LHCN-M2 (cell line): ENCODE data around the gene PYGB. TPM values are rescaled to one million over a fixed set of nuclear protein-coding genes. Genes with fewer than 3 reads are reported as not detected.

ENCODE experiments used
- DNase-seq: peaks from one replicate; pipeline ENCODE4 v3.0.0-alpha.2; 2012; ENCODE audit warnings: low read depth
- polyA plus RNA-seq: library from polyadenylated mRNA; unstranded; fragments of >200 nt; gene quantifications from one replicate; pipeline ENCODE4 v1.2.1, GENCODE V29; 2012; ENCODE audit warnings: missing spikeins
- total RNA-seq: library from RNA; depleted of rRNA; stranded (reverse); fragments of >200 nt; gene quantifications from 2 replicates; pipeline ENCODE4 v1.2.3, GENCODE V29; 2014; rRNA removed

PYGB gene
- total RNA-seq: 149 and 161 TPM in 2 replicates
- polyA plus RNA-seq: 77.3 TPM

GRCh38 chr20:25247956-25248785, at the start of gene PYGB:
Gene PYGB (plus strand): TSS chr20:25248085. CDS start chr20:25248179, 94 bp downstream.
- peak; percentile 84 for DNase-seq

DNA sequence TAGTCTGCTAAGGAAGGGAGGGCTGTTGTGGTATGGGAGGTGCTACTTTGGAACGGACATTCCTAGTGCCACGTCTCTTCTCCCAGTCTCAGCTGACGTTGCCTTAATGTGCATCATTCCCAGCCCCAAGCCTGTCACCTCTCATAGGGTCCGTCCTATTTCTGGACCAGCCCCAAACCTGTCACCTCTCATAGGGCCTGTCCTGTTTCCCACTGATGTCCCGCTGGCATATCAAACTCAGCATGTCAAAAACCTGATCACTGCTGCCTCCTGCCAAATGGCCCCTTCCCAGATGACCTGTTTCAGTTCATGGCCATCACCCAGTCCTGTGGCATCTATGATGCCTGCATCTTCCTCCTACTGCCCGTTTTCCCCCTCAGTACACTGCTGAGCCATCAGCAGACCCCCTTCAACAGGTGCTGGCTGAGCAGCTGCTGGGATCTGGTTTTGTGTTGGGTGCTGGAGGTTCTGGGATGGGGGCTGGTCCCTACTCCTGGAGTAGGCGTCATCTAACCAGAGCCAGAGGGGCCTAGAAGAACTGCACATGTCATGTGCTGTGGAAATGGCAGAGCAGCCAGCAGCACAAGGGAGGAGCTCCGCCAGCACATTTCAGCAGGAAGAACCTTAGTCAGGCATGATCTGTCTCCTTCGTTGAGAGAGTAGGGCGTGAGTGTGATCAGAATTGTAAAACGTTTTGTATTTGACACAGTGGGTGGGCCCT, 49.1 kb upstream of the PYGB start:
- no peak for DNase-seq

DNA sequence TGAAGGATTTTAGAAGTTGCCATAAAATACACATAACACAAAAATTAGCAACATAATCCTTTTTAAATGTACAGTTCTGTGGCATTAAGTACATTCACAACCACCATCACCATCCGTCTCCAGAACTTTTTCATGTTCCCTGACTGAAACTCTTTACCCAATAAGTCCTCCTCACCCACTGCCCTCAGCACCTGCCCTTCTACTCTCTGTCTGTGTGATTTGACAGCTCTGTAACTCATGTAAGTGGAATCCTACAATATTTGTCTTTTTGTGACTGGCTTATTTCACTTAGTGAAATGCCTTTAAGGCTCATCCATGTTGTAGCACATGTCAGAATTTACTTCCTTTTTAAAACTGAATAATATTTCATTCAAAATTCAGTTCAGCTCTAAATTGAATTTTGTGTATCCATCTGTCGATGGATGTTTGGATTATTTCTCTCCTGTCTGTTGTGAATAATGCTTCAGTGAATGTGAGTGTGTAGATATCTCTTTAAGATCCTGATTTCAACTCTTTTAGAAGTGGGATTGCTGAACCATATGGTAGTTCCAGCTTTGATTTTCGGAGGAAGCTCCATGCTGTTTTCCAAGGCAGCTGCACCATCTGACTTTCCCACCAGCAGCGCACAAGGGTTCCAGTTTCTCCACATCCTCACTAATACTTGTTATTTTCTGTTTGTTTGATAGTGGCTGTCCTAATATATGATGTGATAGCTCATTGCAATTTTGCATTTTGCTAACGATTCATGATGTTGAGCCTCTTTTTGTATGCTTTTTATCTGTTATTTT, 48.2 kb upstream of the PYGB start:
- DNase-seq: peak; percentile 23

DNA sequence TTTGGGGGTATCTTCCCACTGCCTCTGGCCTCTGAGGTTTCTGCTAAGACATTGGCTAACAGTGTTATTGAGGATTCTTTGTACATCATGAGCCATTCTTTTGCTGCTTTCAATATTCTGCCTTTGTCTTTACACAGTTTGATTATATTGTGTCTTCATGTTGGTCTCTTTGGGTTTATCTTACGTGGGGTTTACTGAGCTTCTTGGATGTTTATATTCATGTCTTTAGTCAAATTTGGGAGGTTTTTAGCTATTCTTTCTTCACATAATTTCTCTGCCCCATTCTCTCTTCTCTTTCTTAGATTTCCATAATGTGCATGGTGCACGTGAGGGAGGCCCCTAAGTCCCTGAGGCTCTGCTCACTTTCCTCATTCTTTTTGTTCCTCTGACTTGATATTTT, 44.8 kb upstream of the PYGB start:
- no peak for DNase-seq

DNA sequence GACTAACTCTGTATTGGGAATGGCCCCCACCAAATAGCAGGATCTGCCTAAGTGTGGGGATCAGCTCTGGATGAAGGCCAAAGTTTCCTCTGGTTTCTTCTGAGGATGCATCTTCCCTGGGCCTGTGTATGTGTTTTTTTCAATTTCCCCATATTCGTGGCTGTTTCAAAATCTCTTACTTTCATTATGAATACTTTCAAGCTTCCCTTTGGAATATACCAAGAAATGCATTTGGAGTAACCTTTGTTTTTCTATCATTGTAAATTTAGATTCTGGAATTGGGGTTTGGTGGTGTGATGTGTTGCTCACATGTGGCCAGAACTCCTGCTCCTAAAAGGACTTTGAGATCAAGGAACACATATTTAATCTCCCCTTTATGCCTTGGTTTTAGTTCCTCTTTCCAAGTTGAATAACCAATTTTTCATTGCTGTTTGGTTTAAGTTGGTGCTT, 44.0 kb upstream of the PYGB start:
- no peak for DNase-seq

- DNase-seq: no peak
Measured at GRCh38 chr20:25204550-25205276, 43.2 kb upstream of the PYGB start.

- DNase-seq: no peak
Measured at GRCh38 chr20:25205277-25206062, 42.4 kb upstream of the PYGB start.

GRCh38 chr20:25206063-25206403, 41.9 kb upstream of the PYGB start:
- no peak for DNase-seq

GRCh38 chr20:25206548-25206947, 41.3 kb upstream of the PYGB start:
- no peak for DNase-seq

DNA sequence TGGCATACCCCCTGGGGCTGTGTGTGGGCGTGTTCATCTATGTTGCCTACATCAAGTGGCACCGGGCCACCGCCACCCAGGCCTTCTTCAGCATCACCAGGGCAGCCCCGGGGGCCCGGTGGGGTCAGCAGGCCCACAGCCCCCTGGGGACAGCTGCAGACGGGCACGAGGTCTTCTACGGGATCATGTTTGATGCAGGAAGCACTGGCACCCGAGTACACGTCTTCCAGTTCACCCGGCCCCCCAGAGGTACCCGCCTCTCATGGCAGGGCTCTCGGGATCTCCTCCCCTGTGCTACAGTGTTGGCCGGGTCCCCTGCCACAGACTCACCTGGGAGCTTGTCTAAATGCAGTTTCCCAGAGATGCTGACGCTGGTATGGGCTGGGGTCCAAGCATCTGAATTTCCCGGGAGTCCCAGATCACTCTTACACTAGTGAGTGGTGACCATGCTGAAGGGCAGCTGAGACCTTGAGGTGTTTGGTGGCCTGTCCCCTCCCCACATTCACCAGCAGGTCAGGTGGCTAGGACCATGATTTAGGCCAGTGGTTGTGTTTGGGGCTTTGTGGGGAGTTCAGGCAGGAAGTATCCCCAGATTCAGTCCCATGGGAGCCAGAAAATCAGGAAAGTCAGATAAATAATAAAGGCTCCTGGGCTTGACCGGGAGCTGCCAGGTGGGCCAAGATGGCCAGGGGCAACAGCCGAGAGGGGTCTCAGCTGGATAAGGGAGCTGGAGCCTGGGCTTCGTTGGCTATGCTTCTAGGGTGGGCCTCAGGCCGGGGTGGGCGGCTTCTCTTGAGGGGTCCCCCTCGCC, 40.5 kb upstream of the PYGB start:
- DNase-seq: no peak

DNA sequence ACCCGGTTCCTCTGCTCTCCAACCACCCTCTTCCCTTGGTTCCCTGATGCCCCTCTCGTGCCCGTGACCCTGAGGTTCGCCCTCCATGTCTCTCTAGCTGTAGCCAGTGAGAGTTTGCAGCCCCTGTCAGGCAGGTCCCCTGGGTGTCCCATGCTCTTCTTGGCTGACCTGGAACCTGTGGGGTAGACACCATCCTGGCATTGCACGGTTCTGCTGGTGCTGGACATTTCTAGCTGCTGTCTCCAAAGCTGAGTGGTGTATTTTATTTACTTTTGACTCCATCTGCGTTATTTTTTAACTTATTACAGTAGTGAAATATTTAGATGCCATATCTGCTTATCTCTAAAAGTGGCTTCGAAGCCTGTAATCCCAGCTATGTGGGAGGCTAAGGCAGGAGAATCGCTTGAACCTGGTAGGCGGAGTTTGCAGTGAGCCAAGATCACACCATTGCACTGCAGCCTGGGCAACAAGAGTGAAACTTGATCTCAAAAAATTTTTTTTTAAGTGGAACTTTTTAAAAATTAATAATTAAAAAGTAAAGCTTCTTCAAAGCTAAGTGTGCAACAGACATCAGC, 39.8 kb upstream of the PYGB start:
- no peak for DNase-seq

GRCh38 chr20:25209400-25209799, 38.5 kb upstream of the PYGB start:
- no peak for DNase-seq

DNA sequence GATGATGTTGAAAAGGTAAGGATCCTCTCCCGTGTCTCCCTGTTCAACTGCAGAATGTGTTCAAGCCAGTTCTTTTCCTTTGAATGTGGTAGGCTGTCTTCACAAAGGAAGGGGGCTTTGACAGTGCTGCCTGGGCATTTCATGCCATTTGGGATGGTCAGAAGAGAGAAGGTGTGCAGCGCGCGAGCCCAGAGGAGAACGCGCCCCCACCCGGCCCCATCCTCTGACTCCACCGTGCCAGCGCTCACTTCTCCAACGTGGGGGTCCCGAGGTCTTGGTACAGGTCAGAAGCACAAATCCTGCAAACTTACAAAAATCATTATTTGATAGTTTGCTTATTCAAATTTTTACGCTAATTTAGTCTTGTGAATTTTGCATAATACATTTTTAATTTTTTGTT, 38.0 kb upstream of the PYGB start:
- no peak for DNase-seq

DNA sequence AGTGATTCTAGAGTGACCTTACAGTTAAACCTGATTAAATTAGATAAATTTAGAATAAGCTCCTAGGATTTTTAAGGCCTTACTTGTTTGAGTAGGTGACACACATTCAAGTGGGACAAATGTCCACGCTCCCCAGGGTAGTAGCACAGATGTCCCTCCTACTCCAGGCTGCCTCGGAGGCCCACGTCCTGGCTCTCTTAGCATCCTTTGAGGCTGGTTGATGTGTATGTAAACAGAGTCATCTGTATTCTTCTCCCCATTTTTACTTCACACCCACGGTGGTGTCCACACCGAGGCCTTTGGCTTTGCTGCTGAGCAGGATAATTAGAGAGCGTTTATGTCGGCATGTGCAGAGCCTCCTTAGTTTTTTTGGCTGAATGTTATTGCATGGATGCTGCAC, 36.6 kb upstream of the PYGB start:
- DNase-seq: no peak

DNA sequence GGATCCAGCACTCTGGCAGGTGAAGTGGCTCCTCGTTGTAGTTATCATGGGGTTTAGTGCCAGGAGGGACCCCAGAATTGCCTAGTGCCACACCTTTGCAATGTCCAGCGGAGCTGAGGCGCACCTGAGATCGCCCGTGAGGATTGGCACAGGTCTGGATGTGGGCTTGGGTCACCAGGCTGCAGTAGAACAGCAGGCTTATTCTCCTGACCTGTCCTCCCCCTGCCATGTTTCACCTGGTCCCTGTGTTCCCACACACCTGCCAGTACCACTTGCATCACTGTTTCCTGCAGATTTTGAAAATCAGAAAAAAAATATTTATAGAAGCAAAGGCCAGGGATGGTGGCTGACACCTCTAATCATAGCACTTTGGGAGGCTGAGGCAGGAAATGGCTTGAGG, 35.6 kb upstream of the PYGB start:
- no peak for DNase-seq

DNA sequence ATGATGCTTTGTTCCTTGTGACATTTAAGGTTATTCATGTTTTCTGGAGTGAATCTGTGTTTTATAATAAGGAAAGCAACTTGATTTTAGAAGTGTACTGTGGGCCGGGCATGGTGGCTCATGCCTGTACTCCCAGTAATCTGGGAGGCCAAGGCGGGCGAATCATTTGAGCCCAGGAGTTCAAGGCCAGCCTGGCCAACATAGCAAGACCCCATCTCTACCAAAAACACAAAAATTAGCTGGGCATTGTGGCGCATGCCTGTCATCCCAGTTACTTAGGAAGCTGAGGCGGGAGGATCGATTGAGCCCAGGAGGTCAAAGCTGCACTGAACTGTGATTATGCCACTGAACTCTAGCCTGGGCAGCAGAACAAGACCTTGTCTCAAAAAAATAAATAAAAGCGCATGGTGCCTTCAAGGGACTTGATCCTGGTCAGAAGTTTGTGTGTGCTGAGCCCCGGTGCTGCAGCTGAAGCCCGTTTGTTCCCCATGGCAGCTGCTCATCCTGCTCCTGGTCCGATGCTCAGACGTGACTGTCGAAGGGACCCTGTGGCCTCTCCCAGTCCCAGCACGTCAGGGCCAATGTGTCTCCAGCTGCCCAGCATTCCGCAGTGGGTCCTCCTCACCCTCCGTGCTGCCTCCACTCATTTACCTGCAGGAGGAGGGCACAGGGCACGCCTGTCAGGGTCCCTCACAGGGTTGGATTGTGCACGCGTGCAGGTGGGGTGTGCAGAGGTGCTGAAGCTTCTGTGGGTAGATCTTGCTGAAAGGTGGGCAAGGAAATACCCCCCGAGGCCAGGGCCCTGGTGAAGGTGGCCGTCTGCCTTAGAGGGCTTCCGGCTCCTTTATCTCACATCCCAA, 34.1 kb upstream of the PYGB start:
- no peak for DNase-seq

GRCh38 chr20:25214426-25214790, 33.5 kb upstream of the PYGB start:
- DNase-seq: no peak

DNA sequence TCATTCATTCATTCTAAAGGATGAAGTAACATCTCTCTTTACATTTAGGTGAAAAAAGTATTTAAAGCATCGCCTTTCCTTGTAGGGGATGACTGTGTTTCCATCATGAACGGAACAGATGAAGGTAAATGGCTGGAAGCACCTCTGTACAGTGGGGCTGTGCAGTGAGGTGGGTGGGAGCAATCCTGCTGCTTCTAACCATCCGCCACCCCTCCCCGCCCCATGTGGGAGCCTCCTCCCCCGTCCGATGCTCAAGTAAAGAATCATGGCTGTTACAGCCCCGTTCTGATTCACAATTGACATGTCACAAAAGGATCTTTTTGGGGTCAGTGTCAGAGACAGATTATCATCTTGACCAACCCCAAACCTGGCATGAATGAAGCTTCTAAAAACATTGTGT, 33.1 kb upstream of the PYGB start:
- no peak for DNase-seq

DNA sequence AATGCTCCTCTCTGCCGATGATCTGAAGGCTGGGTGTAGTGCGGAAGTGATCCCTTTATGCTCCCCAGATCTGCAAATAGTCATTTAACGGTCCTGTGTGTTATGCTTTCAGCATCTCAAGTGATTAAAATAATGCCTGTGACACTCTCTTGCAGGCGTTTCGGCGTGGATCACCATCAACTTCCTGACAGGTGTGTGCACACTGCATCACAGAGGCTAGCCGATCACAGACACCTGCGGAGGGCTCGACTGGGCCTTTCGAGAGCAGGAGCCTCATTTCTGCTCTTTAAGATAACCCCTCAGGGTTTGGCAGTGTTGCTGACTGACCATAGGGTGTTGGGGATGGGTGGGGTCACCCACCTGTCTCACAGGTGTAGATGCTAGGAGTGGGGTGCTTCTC, 32.4 kb upstream of the PYGB start:
- no peak for DNase-seq
